GM18502 (cell line): ENCODE data around the gene PCDHGA11.
"Not testable (repeated sequence)": the region's sequence is repeated elsewhere in the genome, so short reads cannot be mapped to it uniquely, and the experiment has no call there.

Experiments used
- ATAC-seq: cut with Tn5 transposase; IDR thresholded peaks from one replicate; pipeline ENCODE4 v1.9.1; 2021; ENCODE audit warnings: mild to moderate bottlenecking; ENCODE audit not compliant: unreplicated experiment, poor library complexity

PCDHGA11 gene

DNA sequence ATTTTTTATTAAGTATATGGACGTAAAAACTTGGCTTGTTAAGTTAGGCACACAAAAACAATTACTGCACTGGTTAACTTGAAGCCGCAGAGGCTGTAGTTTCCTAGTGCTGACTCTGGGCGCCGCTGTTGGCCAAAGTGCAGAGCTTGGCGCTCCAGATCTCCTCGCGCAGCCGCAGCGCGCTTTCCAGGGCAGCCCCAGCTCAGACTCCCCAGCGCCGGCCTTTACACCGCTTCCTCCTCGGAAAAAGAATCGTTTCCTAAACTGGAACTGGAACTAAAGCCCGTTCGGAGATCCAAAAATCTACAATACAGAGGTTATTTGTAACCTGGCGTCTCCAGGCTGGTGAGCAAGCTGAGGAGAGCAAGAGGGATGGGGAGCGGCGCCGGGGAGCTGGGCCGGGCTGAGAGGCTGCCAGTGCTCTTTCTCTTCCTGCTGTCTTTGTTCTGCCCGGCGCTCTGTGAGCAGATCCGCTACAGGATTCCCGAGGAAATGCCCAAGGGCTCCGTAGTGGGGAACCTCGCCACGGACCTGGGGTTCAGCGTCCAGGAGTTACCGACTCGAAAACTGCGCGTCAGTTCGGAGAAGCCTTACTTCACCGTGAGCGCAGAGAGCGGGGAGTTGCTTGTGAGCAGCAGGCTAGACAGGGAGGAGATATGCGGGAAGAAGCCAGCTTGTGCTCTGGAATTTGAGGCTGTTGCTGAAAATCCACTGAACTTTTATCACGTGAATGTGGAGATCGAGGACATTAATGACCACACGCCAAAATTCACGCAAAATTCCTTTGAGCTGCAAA, 22.9 kb upstream of the PCDHGA11 start, which contains the start of gene PCDHGB5:
Gene PCDHGB5, plus strand, starts transcription at position 192 of the 796 bp plus-strand sequence. Its CDS starts 181 bp downstream, at position 373.
- ATAC-seq = peak; percentile 99

DNA sequence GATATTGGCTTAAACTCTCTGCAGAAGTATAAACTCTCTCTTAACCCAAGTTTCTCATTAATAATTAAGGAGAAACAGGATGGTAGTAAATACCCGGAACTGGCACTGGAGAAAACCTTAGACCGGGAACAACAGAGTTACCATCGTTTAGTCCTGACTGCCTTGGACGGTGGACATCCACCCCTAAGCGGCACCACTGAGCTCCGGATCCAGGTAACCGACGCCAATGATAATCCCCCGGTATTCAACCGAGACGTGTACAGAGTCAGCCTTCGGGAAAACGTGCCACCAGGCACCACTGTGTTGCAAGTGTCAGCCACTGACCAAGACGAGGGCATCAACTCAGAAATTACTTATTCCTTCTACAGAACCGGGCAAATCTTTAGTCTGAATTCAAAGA, 22.2 kb upstream of the PCDHGA11 start:
- ATAC-seq = no peak

DNA sequence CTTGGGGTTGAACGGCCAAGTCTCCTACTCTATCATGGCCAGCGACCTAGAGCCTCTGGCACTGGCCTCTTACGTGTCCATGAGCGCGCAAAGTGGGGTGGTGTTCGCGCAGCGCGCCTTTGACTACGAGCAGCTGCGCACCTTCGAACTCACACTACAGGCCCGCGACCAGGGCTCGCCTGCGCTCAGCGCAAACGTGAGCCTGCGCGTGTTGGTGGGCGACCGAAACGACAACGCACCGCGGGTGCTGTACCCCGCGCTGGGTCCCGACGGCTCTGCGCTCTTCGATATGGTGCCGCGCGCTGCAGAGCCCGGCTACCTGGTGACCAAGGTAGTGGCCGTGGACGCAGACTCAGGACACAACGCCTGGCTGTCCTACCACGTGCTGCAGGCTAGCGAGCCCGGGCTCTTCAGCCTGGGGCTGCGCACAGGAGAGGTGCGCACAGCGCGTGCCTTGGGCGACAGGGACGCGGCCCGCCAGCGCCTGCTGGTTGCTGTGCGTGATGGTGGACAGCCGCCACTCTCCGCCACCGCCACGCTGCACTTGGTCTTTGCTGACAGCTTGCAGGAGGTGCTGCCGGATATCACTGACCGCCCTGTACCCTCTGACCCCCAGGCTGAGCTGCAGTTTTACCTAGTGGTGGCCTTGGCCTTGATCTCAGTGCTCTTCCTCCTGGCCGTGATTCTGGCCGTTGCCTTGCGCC, 21.1 kb upstream of the PCDHGA11 start:
- no peak for ATAC-seq

DNA sequence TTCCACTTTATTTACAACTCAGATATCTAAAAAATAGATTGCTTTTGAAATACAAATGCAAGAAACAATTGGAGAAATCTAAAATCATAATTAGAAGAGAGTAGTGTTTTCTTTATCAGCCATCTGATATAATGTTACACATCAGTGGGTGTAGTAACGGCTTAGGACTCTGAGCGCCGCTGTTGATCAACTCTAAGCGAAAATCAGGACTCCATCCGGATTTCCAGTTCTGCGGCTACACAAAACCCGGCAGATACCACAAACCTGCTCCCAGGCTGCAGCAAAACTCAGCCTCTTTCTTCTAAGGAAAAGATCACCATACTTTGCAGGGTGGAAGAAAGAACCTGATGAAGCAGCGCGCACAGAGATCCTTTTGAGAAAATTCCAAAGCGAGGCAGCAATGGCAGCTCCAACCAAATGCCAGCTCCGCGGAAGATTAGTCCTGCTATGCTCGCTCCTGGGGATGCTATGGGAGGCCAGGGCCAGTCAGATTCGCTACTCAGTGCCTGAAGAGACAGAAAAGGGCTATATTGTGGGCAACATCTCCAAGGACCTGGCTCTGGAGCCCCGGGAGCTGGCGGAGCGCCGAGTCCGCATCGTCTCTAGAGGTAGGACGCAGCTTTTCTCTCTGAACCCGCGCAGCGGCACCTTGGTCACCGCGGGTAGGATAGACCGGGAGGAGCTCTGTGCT, 18.2 kb upstream of the PCDHGA11 start, which contains the start of gene PCDHGA9:
Gene PCDHGA9, plus strand, starts transcription at position 226 of the 691 bp plus-strand sequence. Its CDS starts 175 bp downstream, at position 401.
- no peak for ATAC-seq

DNA sequence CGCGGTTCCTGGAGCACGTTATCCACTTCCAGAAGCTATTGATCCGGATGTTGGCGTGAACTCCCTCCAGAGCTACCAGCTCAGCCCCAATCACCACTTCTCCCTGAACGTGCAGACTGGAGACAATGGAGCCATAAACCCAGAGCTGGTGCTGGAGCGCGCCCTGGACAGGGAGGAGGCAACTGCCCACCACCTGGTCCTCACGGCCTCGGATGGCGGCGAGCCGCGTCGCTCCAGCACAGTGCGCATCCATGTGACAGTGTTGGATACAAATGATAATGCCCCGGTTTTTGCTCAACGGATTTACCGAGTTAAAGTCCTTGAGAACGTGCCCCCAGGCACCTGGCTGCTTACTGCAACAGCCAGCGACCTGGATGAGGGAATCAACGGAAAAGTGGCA, 17.5 kb upstream of the PCDHGA11 start:
- ATAC-seq = no peak

DNA sequence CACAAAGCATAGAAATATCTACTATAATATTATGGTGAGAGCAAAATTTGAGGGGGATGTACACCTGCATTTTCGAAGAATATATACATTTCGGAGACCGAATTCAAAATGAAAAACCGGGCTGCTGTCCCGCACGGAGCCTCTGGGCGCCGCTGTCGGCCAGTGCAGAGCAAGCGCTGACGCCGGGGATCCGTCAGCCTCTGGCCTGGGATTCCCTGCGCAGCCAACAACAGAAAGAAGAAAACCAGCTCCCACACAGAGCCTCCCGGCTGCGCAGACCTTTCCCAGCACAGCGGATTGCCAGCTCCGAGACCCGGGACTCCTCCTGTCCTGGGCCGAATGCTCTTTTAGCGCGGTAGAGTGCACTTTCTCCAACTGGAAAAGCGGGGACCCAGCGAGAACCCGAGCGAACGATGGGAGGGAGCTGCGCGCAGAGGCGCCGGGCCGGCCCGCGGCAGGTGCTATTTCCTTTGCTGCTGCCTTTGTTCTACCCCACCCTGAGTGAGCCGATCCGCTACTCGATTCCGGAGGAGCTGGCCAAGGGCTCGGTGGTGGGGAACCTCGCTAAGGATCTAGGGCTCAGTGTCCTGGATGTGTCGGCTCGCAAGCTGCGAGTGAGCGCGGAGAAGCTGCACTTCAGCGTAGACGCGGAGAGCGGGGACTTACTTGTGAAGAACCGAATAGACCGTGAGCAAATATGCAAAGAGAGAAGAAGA, 12.9 kb upstream of the PCDHGA11 start, which contains the start of gene PCDHGB6:
Gene PCDHGB6, plus strand, starts transcription at position 232 of the 716 bp plus-strand sequence. Its CDS starts 182 bp downstream, at position 414.
- peak; percentile 86 for ATAC-seq

DNA sequence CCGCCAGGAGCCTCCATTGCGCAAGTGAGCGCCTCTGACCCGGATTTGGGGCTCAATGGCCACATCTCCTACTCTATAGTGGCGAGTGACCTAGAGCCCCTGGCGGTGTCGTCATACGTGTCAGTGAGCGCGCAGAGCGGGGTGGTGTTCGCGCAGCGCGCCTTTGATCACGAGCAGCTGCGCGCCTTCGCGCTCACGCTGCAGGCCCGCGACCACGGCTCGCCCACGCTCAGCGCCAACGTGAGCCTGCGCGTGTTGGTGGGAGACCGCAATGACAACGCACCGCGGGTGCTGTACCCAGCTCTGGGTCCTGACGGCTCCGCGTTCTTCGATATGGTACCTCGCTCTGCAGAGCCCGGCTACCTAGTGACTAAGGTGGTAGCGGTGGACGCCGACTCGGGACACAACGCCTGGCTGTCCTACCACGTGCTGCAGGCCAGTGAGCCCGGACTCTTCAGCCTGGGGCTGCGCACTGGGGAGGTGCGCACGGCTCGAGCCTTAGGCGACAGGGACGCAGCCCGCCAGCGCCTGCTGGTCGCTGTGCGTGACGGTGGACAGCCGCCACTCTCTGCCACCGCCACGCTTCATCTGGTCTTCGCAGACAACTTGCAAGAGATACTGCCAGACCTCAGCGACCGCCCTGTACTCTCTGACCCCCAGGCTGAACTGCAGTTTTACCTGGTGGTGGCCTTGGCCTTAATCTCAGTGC, 11.1 kb upstream of the PCDHGA11 start:
- ATAC-seq = no peak

DNA sequence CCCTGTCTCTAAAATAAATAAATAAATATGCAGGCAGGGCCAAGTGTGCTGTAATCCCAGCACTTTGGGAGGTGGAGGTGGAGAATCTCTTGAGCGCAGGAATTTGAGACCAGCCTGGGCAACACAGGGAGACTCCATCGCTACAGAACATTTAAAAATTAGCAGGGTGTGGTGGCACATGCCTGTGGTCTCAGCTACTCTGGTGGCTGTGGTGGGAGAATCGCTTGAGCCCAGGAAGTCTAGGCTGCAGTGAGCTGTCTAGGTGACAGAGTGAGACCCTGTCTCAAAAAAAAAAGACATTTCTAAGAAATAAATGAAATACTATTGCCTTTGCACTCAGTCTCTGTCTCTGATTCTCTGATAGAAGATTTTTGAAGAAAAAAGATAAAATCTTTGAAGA, 9.3 kb upstream of the PCDHGA11 start:
- no peak for ATAC-seq

DNA sequence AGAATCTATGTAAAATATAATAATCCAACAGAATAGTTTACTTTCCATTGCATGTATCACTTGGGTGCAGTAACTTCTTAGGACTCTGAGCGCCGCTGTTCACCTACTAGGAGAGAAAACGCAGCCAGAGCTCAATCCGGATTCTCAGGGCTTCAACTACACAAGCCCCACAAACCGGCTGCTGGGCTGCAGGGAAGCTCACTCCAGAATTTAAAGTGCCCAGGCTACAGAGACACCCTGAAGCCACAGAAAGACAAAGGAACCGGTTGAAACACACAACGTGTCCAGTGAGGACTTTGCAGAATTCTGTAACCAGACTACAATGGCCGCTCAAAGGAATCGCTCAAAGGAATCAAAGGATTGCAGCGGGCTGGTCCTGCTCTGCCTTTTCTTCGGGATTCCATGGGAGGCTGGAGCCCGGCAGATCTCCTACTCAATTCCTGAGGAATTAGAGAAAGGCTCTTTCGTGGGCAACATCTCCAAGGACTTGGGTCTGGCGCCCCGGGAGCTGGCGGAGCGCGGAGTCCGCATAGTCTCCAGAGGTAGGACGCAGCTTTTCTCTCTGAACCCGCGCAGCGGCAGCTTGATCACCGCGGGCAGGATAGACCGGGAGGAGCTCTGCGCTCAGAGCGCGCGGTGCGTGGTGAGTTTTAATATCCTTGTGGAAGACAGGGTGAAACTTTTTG, 7.9 kb upstream of the PCDHGA11 start, which contains the start of gene PCDHGA10:
Gene PCDHGA10, plus strand, starts transcription at position 134 of the 686 bp plus-strand sequence. Its CDS starts 189 bp downstream, at position 323.
- peak; percentile 77 for ATAC-seq

DNA sequence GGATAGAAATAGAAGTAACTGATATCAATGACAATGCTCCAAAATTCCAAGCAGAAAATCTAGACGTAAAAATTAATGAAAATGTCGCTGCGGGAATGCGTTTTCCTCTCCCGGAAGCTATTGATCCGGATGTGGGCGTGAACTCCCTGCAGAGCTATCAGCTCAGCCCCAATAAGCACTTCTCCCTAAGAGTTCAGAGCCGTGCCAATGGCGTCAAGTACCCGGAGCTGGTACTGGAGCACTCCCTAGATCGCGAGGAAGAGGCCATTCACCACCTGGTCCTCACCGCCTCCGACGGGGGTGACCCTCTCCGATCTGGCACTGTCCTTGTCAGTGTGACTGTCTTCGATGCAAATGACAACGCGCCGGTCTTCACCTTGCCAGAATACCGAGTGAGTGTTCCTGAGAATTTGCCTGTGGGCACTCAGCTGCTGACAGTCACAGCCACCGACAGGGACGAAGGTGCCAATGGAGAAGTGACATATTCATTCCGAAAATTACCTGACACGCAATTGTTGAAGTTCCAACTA, 7.2 kb upstream of the PCDHGA11 start:
- ATAC-seq = peak; percentile 36

DNA sequence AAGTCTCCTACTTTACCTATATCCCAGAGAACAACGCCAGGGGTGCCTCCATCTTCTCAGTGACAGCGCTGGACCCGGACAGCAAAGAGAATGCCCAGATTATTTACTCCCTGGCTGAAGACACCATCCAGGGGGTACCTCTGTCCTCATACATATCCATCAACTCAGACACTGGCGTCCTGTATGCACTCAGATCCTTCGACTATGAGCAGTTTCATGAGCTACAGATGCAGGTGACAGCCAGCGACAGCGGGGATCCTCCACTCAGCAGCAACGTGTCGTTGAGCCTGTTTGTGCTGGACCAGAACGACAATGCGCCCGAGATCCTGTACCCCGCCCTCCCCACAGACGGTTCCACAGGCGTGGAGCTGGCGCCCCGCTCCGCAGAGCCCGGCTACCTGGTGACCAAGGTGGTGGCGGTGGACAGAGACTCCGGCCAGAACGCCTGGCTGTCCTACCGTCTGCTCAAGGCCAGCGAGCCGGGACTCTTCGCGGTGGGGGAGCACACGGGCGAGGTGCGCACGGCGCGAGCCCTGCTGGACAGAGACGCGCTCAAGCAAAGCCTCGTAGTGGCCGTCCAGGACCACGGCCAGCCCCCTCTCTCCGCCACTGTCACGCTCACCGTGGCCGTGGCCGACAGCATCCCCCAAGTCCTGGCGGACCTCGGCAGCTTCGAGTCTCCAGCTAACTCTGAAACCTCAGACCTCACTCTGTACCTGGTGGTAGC, 6.1 kb upstream of the PCDHGA11 start:
- ATAC-seq = not testable (repeated sequence)

DNA sequence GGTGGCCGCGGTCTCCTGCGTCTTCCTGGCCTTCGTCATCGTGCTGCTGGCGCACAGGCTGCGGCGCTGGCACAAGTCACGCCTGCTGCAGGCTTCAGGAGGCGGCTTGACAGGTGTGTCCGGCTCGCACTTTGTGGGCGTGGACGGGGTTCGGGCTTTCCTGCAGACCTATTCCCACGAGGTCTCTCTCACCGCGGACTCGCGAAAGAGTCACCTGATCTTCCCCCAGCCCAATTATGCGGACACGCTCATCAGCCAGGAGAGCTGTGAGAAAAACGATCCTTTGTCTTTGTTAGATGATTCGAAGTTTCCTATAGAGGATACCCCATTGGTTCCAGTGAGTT, 5.6 kb upstream of the PCDHGA11 start:
- ATAC-seq = not testable (repeated sequence)

DNA sequence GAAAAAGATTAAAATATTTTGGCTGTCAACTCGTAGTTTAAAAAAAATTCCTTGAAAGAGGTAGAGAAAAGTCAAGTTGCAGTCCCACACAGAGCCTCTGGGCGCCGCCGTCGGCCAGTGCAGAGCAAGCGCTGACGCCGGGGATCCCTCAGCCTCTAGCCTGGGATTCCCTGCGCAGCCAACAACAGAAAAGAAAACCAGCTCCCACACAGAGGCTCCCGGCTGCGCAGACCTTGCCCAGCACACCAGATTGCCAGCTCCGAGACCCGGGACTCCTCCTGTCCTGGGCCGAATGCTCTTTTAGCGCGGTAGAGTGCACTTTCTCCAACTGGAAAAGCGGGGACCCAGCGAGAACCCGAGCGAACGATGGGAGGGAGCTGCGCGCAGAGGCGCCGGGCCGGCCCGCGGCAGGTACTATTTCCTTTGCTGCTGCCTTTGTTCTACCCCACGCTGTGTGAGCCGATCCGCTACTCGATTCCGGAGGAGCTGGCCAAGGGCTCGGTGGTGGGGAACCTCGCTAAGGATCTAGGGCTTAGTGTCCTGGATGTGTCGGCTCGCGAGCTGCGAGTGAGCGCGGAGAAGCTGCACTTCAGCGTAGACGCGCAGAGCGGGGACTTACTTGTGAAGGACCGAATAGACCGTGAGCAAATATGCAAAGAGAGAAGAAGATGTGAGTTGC, 3.2 kb upstream of the PCDHGA11 start, which contains the start of gene PCDHGB7:
Gene PCDHGB7, plus strand, starts transcription at position 184 of the 679 bp plus-strand sequence. Its CDS starts 183 bp downstream, at position 367.
- peak; percentile 73 for ATAC-seq

DNA sequence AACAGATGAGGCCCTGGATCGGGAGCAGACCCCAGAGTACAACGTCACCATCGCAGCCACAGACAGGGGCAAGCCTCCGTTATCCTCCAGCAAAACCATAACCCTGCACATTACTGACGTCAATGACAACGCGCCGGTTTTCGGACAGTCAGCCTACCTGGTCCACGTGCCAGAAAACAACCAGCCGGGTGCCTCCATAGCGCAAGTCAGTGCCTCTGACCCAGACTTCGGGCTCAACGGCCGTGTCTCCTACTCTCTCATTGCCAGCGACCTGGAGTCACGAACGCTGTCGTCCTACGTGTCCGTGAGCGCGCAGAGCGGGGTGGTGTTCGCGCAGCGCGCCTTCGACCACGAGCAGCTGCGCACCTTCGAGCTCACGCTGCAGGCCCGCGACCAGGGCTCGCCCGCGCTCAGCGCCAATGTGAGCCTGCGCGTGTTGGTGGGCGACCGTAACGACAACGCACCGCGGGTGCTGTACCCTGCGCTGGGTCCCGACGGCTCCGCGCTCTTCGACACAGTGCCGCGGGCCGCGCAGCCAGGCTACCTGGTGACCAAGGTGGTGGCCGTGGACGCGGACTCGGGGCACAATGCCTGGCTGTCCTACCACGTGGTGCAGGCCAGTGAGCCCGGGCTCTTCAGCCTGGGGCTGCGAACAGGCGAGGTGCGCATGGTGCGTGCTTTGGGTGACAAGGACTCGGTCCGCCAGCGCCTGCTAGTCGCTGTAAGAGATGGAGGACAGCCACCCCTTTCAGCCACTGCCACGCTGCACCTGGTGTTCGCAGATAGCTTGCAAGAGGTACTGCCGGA, 1.6 kb upstream of the PCDHGA11 start:
- no peak for ATAC-seq

DNA sequence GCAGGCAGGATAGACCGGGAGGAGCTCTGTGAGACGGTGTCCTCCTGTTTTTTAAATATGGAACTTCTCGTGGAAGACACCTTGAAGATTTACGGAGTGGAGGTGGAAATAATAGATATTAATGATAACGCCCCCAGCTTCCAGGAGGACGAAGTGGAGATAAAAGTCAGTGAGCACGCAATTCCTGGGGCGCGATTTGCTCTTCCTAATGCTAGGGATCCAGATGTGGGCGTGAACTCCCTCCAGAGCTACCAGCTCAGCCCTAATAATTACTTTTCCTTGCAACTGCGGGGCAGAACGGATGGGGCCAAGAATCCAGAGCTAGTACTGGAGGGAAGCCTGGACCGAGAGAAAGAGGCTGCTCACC, 621 bp downstream of the PCDHGA11 start:
- no peak for ATAC-seq

DNA sequence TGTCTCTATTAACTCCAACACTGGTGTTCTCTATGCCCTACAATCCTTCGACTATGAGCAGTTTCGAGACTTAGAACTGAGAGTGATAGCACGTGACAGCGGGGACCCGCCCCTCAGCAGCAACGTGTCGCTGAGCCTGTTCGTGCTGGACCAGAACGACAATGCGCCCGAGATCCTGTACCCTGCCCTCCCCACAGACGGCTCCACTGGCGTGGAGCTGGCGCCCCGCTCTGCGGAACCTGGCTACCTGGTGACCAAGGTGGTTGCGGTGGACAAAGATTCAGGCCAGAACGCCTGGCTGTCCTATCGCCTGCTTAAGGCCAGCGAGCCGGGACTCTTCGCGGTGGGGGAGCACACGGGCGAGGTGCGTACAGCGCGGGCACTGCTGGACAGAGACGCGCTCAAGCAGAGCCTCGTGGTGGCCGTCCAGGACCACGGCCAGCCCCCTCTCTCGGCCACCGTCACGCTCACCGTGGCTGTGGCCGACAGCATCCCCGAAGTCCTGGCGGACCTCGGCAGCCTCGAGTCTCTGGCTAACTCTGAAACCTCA, 2.0 kb downstream of the PCDHGA11 start:
- no peak for ATAC-seq
